ENCODE results near the gene ATRIP. TPM values are rescaled to one million over a fixed set of nuclear protein-coding genes. Genes with fewer than 3 reads are reported as not detected.
"Not testable (repeated sequence)": the region's sequence is repeated elsewhere in the genome, so short reads cannot be mapped to it uniquely, and the experiment has no call there.

Gene ATRIP
- 3.3 TPM for total RNA-seq

- ATAC-seq, result peak; percentile 99
- peak; percentile 91 for DNase-seq (ENCODE audit: low spot score)
Measured at GRCh38 chr3:48446425-48447193, at the start of gene ATRIP. TSS of gene ATRIP (plus strand) at chr3:48446737. CDS start at chr3:48446846, 109 bp downstream.

- no peak for DNase-seq (ENCODE audit: low spot score)
- peak; percentile 20 for ATAC-seq
Measured at GRCh38 chr3:48397767-48398681, 48.5 kb upstream of the ATRIP start.

GRCh38 chr3:48398701-48399386 is 47.7 kb upstream of the ATRIP start:
- ATAC-seq, result peak; percentile 33
- peak; percentile 50 for DNase-seq (ENCODE audit: low spot score)

- peak; percentile 14 for ATAC-seq
- DNase-seq (ENCODE audit: low spot score), result no peak
Measured at GRCh38 chr3:48399387-48400172, 47.0 kb upstream of the ATRIP start.

- ATAC-seq (peak; percentile 67), DNase-seq (ENCODE audit: low spot score) (peak; percentile 69)
Measured at GRCh38 chr3:48400824-48401433, 45.6 kb upstream of the ATRIP start.

GRCh38 chr3:48401434-48401901 is 45.1 kb upstream of the ATRIP start:
- DNase-seq (ENCODE audit: low spot score); ATAC-seq: not testable (repeated sequence)

- ATAC-seq (no peak), DNase-seq (ENCODE audit: low spot score) (no peak)
Measured at GRCh38 chr3:48402281-48402732, 44.2 kb upstream of the ATRIP start.

- no peak for DNase-seq (ENCODE audit: low spot score)
- no peak for ATAC-seq
Measured at GRCh38 chr3:48402907-48403306, 43.6 kb upstream of the ATRIP start.

- DNase-seq (ENCODE audit: low spot score), result no peak
Measured at GRCh38 chr3:48403533-48404439, 42.8 kb upstream of the ATRIP start.

GRCh38 chr3:48404440-48405342 is 41.8 kb upstream of the ATRIP start:
- DNase-seq (ENCODE audit: low spot score), result peak; percentile 44
- ATAC-seq, result peak; percentile 4

More at GRCh38 chr3:48403533-48404439, 42.8 kb upstream of the ATRIP start:
- no peak for ATAC-seq

DNA sequence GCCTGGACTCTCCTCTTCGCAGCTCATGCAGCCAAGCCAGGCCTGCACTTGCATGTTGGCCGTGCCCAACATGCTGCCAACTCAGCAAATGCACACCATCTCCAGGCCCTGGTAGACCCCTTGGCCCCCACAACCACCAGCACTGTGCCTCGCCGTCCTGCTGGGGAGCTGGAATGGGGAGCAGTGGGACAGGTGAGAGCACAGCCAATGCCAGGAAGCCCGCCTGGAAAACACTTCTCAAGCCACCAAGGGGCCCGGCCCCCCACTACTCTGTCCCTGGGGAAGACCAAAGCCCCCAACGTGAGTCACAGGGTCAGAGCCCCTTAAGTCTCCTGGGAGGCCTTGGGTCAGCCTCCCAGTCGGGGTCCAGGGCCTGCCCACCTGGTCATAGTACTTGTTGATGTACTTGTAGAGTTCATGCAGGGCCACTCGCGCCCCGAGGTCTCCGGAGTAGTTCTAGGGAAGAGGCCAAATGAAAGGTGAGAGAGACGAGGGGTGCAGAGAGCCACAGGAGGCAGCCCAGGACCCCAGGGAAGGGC is 41.1 kb upstream of the ATRIP start:
- peak; percentile 48 for DNase-seq (ENCODE audit: low spot score)
- ATAC-seq, result peak; percentile 12

GRCh38 chr3:48405971-48406370 is 40.6 kb upstream of the ATRIP start:
- ATAC-seq, result no peak
- DNase-seq (ENCODE audit: low spot score), result no peak

DNA sequence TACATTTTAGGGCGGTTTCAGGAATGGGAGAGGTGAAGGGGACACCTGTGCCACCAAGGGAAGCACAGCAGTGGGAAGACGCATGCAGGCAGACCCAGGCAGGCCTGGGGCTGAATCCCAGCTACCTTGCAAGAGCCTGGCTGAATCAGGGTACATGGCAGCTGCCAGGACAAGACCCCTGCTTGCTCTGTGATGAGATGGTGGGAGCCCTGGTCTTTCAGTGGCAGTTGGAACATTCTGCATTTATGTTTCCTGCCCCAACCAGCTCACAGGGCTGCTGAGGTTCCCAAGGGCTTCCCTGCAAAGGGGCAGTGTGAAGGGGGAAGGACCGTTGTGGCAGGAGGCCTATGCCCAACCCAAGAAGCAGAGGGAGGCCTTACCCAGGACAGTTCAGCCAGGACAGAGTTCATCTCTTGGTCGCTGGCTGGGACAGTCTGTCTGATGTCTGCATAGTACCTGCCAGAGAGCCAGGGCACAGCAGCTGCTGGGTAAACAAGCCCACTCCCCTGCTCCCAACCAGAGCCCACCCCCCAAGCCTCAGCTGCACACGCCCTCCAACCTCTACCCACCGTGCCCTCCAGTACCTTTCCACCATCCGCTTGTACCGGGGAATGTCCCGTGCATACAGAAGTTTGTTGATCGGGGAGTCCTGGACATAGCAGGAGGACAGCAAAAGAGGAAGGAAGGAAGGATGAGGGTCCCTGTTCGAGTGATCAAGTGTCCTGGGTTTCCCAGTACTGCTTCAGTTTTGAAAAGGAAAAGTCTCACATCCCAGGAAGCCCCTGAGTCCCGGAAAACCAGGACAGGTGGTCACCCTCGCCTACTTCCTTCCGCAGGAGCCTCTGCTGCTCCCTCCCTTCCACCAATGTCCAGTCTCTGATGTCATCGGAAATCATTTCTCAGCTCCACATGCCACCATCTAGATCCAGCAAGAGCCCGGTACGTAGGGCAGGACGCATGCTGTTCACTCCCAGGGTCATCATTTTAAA is 39.8 kb upstream of the ATRIP start:
- peak; percentile 44 for DNase-seq (ENCODE audit: low spot score)
- ATAC-seq, result peak; percentile 10

DNA sequence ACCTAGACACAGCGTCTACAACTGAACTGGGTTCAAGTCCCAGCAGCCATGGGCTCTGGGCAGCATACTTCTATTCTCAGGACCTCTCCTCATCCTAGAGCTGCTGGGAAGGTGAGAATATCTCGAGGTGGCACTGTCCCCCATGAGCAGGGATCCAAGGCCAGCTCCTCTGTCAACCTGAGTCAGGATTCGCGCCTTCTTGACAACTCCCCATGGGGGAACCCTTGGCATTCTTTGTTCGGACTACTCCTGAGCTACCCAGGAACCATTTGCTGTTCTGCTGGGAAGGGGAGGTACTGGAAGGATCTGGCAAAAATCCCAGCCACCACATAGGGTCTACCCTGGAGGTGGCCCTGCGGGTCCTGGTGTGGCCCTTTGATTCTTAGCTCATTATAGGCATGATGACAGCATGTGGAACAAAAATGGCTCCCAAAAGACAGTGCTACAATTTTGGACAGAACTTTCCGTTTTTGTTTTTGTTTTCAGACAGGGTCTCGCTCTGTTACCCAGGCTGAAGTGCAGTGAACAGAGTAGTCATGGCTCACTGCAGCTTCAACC is 38.9 kb upstream of the ATRIP start:
- no peak for DNase-seq (ENCODE audit: low spot score)
- no peak for ATAC-seq

GRCh38 chr3:48408823-48409281 is 37.7 kb upstream of the ATRIP start:
- DNase-seq (ENCODE audit: low spot score) (peak; percentile 41), ATAC-seq (no peak)
